Transverse colon (tissue), 4 donors: ENCODE results near the gene CCL13. TPM values are rescaled to one million over a fixed set of nuclear protein-coding genes. Genes with fewer than 3 reads are reported as not detected.
A peak's percentile ranks its signal among the peaks of the same experiment; 100 is the strongest.

ENCODE experiments used
- DNase-seq: peaks from one replicate; pipeline ENCODE4 v3.0.0-alpha.2; 2019
- H3K27ac ChIP-seq, 4 donors: fragments of 200-600 bp; sonication (generic); 2 replicates each; pipeline ENCODE4 v1.5.1; 2016 to 2018; ENCODE audit warnings: inconsistent platforms in 4 of 4
- H3K27me3 ChIP-seq: fragments of 200-600 bp; sonication (generic); 2 replicates; pipeline ENCODE4 v1.5.1; 2017; ENCODE audit warnings: inconsistent platforms
- H3K36me3 ChIP-seq, 4 donors: fragments of 200-600 bp; sonication (generic); 2 replicates each; pipeline ENCODE4 v1.5.1; 2017 to 2019; ENCODE audit warnings: inconsistent platforms in 4 of 4
- H3K4me1 ChIP-seq, 4 donors: fragments of 200-600 bp; sonication (generic); 2 replicates each; pipeline ENCODE4 v1.5.1; 2017 to 2020; ENCODE audit warnings: inconsistent platforms in 4 of 4
- H3K4me3 ChIP-seq, 4 donors: fragments of 200-600 bp; sonication (generic); 1 replicate in 1 of 4; 2 replicates in 3 of 4; pipeline versions ENCODE4 v1.5.1 to v1.6.1; 2017 to 2019; ENCODE audit warnings: inconsistent platforms in 4 of 4
- H3K9me3 ChIP-seq, 2 donors: fragments of 200-600 bp; sonication (generic); 2 replicates each; pipeline ENCODE4 v1.5.1; 2017 to 2019; ENCODE audit warnings: inconsistent platforms in 2 of 2
- CTCF ChIP-seq, 5 experiments: fragments of 200-600 bp in 3 of 5; fragments of 450-650 bp in 2 of 5; sonication (generic) in 3 of 5; IDR thresholded peaks; 1 replicate in 2 of 5; 2 replicates in 3 of 5; pipeline ENCODE4 v1.5.1; 2016 to 2017; ENCODE audit warnings: antibody characterized with exemption in 5 of 5, inconsistent platforms in 3 of 5, mild to moderate bottlenecking in 2 of 5, moderate library complexity in 1 of 5
- EP300 ChIP-seq: sonication (generic); formaldehyde crosslinking; IDR thresholded peaks from one replicate; pipeline ENCODE4 v1.6.1; 2017; ENCODE audit warnings: antibody characterized with exemption, low read depth
- POLR2A ChIP-seq: fragments of 450-650 bp; IDR thresholded peaks from one replicate; pipeline ENCODE4 v1.6.1; 2016; ENCODE audit warnings: antibody characterized with exemption, mild to moderate bottlenecking, moderate library complexity
- POLR2AphosphoS5 ChIP-seq, 3 donors: sonication (generic); formaldehyde crosslinking; IDR thresholded peaks; one replicate each; pipeline ENCODE4 v1.6.1; 2016; ENCODE audit warnings: antibody characterized with exemption in 3 of 3
- WGBS, 2 donors: methylation state at CpG; one replicate each; pipeline ENCODE4 v1.1.5; 2018; ENCODE audit warnings: low coverage in 1 of 2; 5-methylcytosine and 5-hydroxymethylcytosine counted together
- in situ Hi-C, 4 donors: fragments of 200-750 bp; cut with MboI; loops; one replicate each; pipeline versions ENCODE4 v1.15.0 to v1.15.1; 2017; ENCODE audit warnings: low sequenced_read_pairs in 3 of 4, low pct_ligation_motif_present in 1 of 4, low pct_unique_long_range_greater_than_20kb in 1 of 4
- intact Hi-C: fragments of 100-400 bp; cut with DNase I; formaldehyde crosslinking; loops from one replicate; pipeline ENCODE4 v1.15.1; 2023; ENCODE audit warnings: low total_unique reads
- total RNA-seq, 4 donors: library from RNA; depleted of rRNA; stranded (reverse); fragments of >200 nt; gene quantifications; one replicate each; pipeline ENCODE4 v1.1.0, GENCODE V29; 2016

Gene CCL13
- 10 to 100 TPM in 1 of 4 donors, 1 to 10 TPM in 2, not detected in 1; 5.4 to 10.5 (median 8.2) TPM for total RNA-seq

GRCh38 chr17:34356194-34356593 lies at the start of gene CCL13:
Gene CCL13 (plus strand): TSS chr17:34356480. CDS start chr17:34356527, 47 bp downstream.
- no peak for TF ChIP-seq EP300
- no peak for TF ChIP-seq POLR2AphosphoS5 (IDR thresholded peaks at IDR 0.05)
- TF ChIP-seq CTCF (IDR thresholded peaks at IDR 0.05): no peak
- no peak for TF ChIP-seq POLR2A
- Histone ChIP-seq H3K27me3 (no peaks in the 10 kb centered on the region), H3K4me1 (no peaks in the 10 kb centered on the region), H3K27ac (peak within 1 kb of the TSS in 3 of 4 donors; percentile 8 to 47 (median 35)), H3K4me3 (no peak within 1 kb of the TSS), H3K9me3 (no peaks in the 10 kb centered on the region), H3K36me3 (no peaks in the 10 kb centered on the region)
- DNase-seq: no peak
- intact Hi-C loops: no loop called here
- 77 to 80% methylated on average over 2 to 5 of the region's 5 CpGs for WGBS, 2 donors
- in situ Hi-C loops: no loop called here

- H3K36me3 ChIP-seq: no peaks in the 10 kb centered on the region
- WGBS, 2 donors: 35% methylated on average over 3 of the region's 3 CpGs
- no peak for DNase-seq
- intact Hi-C loops (loop anchor here (10.0 kb wide), 1 partner anchor 102 kb away; no protein-coding TSS in a partner anchor), in situ Hi-C loops (no loop called here)
- no peaks in the 10 kb centered on the region for H3K27me3 ChIP-seq
- H3K27ac ChIP-seq: peak overlapping the region in 2 of 4 donors; percentile 20 to 23
- TF ChIP-seq POLR2AphosphoS5 (IDR thresholded peaks at IDR 0.05) (no peak), EP300 (no peak), POLR2A (no peak), CTCF (IDR thresholded peaks at IDR 0.05) (no peak)
- H3K9me3 ChIP-seq: no peaks in the 10 kb centered on the region
- no peak overlapping the region for H3K4me3 ChIP-seq
- H3K4me1 ChIP-seq: peaks cover 0 to 13% (median 0%) of the 10 kb centered on the region in 4 donors
Observed at GRCh38 chr17:34307110-34307509, 49.2 kb upstream of the CCL13 start.

GRCh38 chr17:34308371-34308770 lies 47.9 kb upstream of the CCL13 start:
- Histone ChIP-seq H3K4me1 (peaks cover 0 to 13% (median 0%) of the 10 kb centered on the region in 4 donors), H3K27ac (no peak overlapping the region), H3K27me3 (no peaks in the 10 kb centered on the region), H3K9me3 (no peaks in the 10 kb centered on the region), H3K36me3 (no peaks in the 10 kb centered on the region), H3K4me3 (no peak overlapping the region)
- intact Hi-C loops: loop anchor here (10.0 kb wide), 1 partner anchor 104 kb away; no protein-coding TSS in a partner anchor
- in situ Hi-C loops: no loop called here
- DNase-seq: no peak
- TF ChIP-seq POLR2AphosphoS5 (IDR thresholded peaks at IDR 0.05): no peak

GRCh38 chr17:34311291-34311690 lies 45.0 kb upstream of the CCL13 start:
- intact Hi-C loops: no loop called here
- Histone ChIP-seq H3K27ac (no peak overlapping the region), H3K36me3 (no peaks in the 10 kb centered on the region), H3K9me3 (no peaks in the 10 kb centered on the region), H3K4me3 (no peak overlapping the region), H3K27me3 (no peaks in the 10 kb centered on the region), H3K4me1 (peaks cover 0 to 13% (median 0%) of the 10 kb centered on the region in 4 donors)
- no peak for DNase-seq
- no peak for TF ChIP-seq CTCF (IDR thresholded peaks at IDR 0.05)
- TF ChIP-seq EP300: no peak
- TF ChIP-seq POLR2AphosphoS5 (IDR thresholded peaks at IDR 0.05): no peak
- TF ChIP-seq POLR2A: no peak
- WGBS, 2 donors: 71 to 73% methylated on average over 7 of the region's 7 CpGs
- in situ Hi-C loops: no loop called here

GRCh38 chr17:34312080-34312479 lies 44.2 kb upstream of the CCL13 start:
- Histone ChIP-seq H3K27me3 (no peaks in the 10 kb centered on the region), H3K36me3 (no peaks in the 10 kb centered on the region), H3K4me1 (peaks cover 0 to 6% (median 0%) of the 10 kb centered on the region in 4 donors), H3K9me3 (no peaks in the 10 kb centered on the region), H3K27ac (peak overlapping the region; percentile 22 to 71 (median 56)), H3K4me3 (no peak overlapping the region)
- WGBS, 2 donors: 29 to 34% methylated on average over 4 to 5 of the region's 5 CpGs
- in situ Hi-C loops (no loop called here), intact Hi-C loops (no loop called here)
- DNase-seq: no peak
- TF ChIP-seq POLR2AphosphoS5 (IDR thresholded peaks at IDR 0.05) (peak; percentile 9 to 79 (median 67)), EP300 (no peak)
